ENCODE results near the gene COG8.

The COG8 gene

DNA sequence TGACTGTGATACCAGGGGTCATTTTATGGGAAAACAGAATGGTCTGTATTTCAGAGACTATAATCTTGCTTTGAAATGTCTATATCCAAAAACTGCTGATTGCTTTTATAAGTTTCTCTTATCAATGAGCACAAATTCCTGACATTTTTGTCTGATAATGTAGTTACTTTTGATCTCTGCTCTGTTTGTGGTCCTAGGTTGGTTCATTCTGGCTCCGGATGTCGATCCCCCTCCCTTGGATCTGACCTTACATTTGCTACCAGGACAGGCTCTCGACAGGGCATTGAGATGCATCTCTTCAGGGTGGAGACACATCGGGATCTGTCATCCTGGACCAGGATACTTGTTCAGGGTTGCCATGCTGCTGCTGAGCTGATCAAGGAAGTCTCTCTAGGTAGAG, 55.5 kb downstream of the COG8 start:
- DNase-seq, result no peak

DNA sequence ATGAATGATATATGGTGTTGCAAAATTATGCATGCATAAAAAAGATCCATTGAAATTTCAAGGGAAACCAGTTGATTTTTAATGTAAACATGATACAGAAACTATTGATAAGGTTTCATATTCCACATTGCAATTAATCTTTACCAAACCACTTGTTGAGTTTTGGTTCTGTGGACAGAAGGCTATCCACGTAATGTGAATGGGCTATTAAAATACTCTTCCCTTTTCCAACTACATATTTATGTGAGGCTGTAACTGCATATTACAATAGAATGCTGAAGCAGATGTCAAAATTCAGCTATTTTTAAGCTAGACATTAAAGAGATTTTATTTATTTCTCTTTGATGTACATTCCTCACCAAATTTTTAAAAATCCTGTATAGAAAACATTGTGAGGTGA, 62.0 kb downstream of the COG8 start:
- no peak for DNase-seq

All from NCI-H226 (cell line).